Hepatocyte (in vitro differentiated cells): ENCODE results near the gene GOLGA2.

Source experiments
- CTCF ChIP-seq: fragments of 200-600 bp; sonication (generic); IDR thresholded peaks from 2 replicates; pipeline ENCODE4 v1.5.1; 2016; ENCODE audit warnings: antibody characterized with exemption, mild to moderate bottlenecking; ENCODE audit not compliant: poor library complexity
- EZH2 ChIP-seq: fragments of 200-600 bp; sonication (generic); IDR thresholded peaks from 2 replicates; pipeline ENCODE4 v1.6.1; 2016; ENCODE audit warnings: antibody characterized with exemption, mild to moderate bottlenecking, borderline replicate concordance
- EZH2phosphoT487 ChIP-seq: fragments of 200-600 bp; sonication (generic); IDR thresholded peaks from one replicate; pipeline ENCODE4 v1.6.1; 2018; ENCODE audit warnings: antibody characterized with exemption, mild to moderate bottlenecking, low read depth, moderate library complexity; ENCODE audit not compliant: unreplicated experiment, severe bottlenecking

GRCh38 chr9:128260340-128260739, 15.5 kb downstream of the GOLGA2 start:
- TF ChIP-seq EZH2, result no peak
- TF ChIP-seq CTCF, result no peak
- TF ChIP-seq EZH2phosphoT487, result no peak
